IMR-90 (cell line): ENCODE data around the gene BNIP5. TPM values are rescaled to one million over a fixed set of nuclear protein-coding genes. Genes with fewer than 3 reads are reported as not detected.

Experiments used
- ATAC-seq: fragments of 200-7000 bp; cut with Tn5 transposase; 2 replicates; pipeline ENCODE4 v1.9.1; 2020; ENCODE audit warnings: low read depth, mild to moderate bottlenecking, moderate library complexity
- BruUV-seq: library from RNA; stranded (reverse); fragments of 400-500 nt; replicated peaks from 2 replicates; lab custom pipeline; 2021; lab: Mats Ljungman, UMichigan
- CTCF ChIA-PET: fragments of 300-600 bp; formaldehyde crosslinking; extraction: SDS; loops from one replicate; lab custom pipeline; 2021; ENCODE audit warnings: antibody characterized with exemption; lab: Yijun Ruan, JAX
- POLR2A ChIA-PET: fragments of 300-600 bp; sonication (Branson Sonifier 250); formaldehyde crosslinking; loops from one replicate; lab custom pipeline; 2022; ENCODE audit warnings: antibody characterized with exemption; ENCODE audit not compliant: unreplicated experiment; lab: Charles Lee
- DNase-seq: peaks from one replicate; pipeline ENCODE4 v3.0.0; 2013
- H2AFZ ChIP-seq: replicated peaks from 2 replicates; pipeline ENCODE3; 2013; ENCODE audit warnings: low read length, mild to moderate bottlenecking; ENCODE audit not compliant: poor library complexity
- H2AK5ac ChIP-seq: 2 replicates; pipeline ENCODE4 v1.6.1; 2013; ENCODE audit warnings: low read depth, low read length, inconsistent platforms
- H2AK9ac ChIP-seq: replicated peaks from 2 replicates; pipeline ENCODE3; 2013; ENCODE audit warnings: mild to moderate bottlenecking, low read depth, low read length, moderate library complexity; ENCODE audit not compliant: poor library complexity
- H2BK120ac ChIP-seq: 2 replicates; pipeline ENCODE4 v1.6.1; 2013; ENCODE audit warnings: low read depth, low read length, inconsistent platforms
- H2BK15ac ChIP-seq: 3 replicates; pipeline ENCODE4 v1.6.1; 2013; ENCODE audit warnings: low read depth, low read length, inconsistent platforms
- H2BK20ac ChIP-seq: 2 replicates; pipeline ENCODE4 v1.6.1; 2013; ENCODE audit warnings: low read depth, mild to moderate bottlenecking, inconsistent platforms, low read length, moderate library complexity
- H2BK5ac ChIP-seq: 2 replicates; pipeline ENCODE4 v1.6.1; 2013; ENCODE audit warnings: mild to moderate bottlenecking, low read depth, low read length, inconsistent platforms; ENCODE audit not compliant: poor library complexity, severe bottlenecking
- H3K14ac ChIP-seq: replicated peaks from 2 replicates; pipeline ENCODE4 v1.6.1; 2013; ENCODE audit warnings: low read depth, low read length, inconsistent platforms
- H3K18ac ChIP-seq: 2 replicates; pipeline ENCODE4 v1.6.1; 2013; ENCODE audit warnings: low read depth, low read length, control low read depth
- H3K23ac ChIP-seq: 2 replicates; pipeline ENCODE4 v1.6.1; 2013; ENCODE audit warnings: low read depth, low read length, inconsistent platforms
- H3K27ac ChIP-seq: 2 replicates; pipeline ENCODE4 v1.5.1; 2013; ENCODE audit warnings: mild to moderate bottlenecking, control low read depth, low read length; ENCODE audit not compliant: insufficient read depth
- H3K27me3 ChIP-seq: 2 replicates; pipeline ENCODE4 v1.6.1; 2013; ENCODE audit warnings: low read length; ENCODE audit not compliant: control insufficient read depth, insufficient read depth
- H3K36me3 ChIP-seq: 2 replicates; pipeline ENCODE4 v1.6.1; 2013; ENCODE audit warnings: low read length, mixed read lengths; ENCODE audit not compliant: control insufficient read depth, insufficient read depth
- H3K4ac ChIP-seq: 2 replicates; pipeline ENCODE4 v1.6.1; 2013; ENCODE audit warnings: low read depth, low read length, inconsistent platforms
- H3K4me1 ChIP-seq: 2 replicates; pipeline ENCODE4 v1.6.1; 2013; ENCODE audit warnings: low read length, mixed read lengths; ENCODE audit not compliant: control insufficient read depth, insufficient read depth
- H3K4me2 ChIP-seq: 2 replicates; pipeline ENCODE4 v1.6.1; 2013; ENCODE audit warnings: low read depth, mild to moderate bottlenecking, control low read depth, low read length, moderate library complexity
- H3K4me3 ChIP-seq: 2 replicates; pipeline ENCODE4 v1.5.1; 2013; ENCODE audit warnings: low read depth, mild to moderate bottlenecking, control low read depth, low read length, moderate library complexity; ENCODE audit not compliant: insufficient read depth
- H3K56ac ChIP-seq: 2 replicates; pipeline ENCODE4 v1.6.1; 2013; ENCODE audit warnings: low read length, inconsistent platforms; ENCODE audit not compliant: insufficient read depth; ENCODE audit errors: extremely low read depth
- H3K79me1 ChIP-seq, 2 experiments: 2 replicates each; pipeline ENCODE4 v1.6.1; 2013; ENCODE audit warnings: low read length in 2 of 2, inconsistent platforms in 1 of 2, low read depth in 1 of 2
- H3K9ac ChIP-seq: 2 replicates; pipeline ENCODE4 v1.6.1; 2013; ENCODE audit warnings: low read depth, low read length, control low read depth
- H3K9me1 ChIP-seq: 2 replicates; pipeline ENCODE4 v1.6.1; 2013; ENCODE audit warnings: low read length, inconsistent platforms; ENCODE audit not compliant: insufficient read depth
- H3K9me3 ChIP-seq: 2 replicates; pipeline ENCODE4 v1.6.1; 2013; ENCODE audit warnings: low read length; ENCODE audit not compliant: control insufficient read depth, insufficient read depth
- H4K20me1 ChIP-seq: 2 replicates; pipeline ENCODE4 v1.6.1; 2013; ENCODE audit warnings: low read length, inconsistent platforms; ENCODE audit not compliant: insufficient read depth
- H4K5ac ChIP-seq: 2 replicates; pipeline ENCODE4 v1.6.1; 2013; ENCODE audit warnings: mild to moderate bottlenecking, low read depth, low read length, control low read depth
- H4K8ac ChIP-seq, 2 experiments: 2 replicates each; pipeline ENCODE4 v1.6.1; 2013; ENCODE audit warnings: low read depth in 2 of 2, low read length in 2 of 2, control low read depth in 1 of 2, inconsistent platforms in 1 of 2
- H4K91ac ChIP-seq: 2 replicates; pipeline ENCODE4 v1.6.1; 2013; ENCODE audit warnings: low read depth, low read length, inconsistent platforms; ENCODE audit not compliant: insufficient read depth
- BHLHE40 ChIP-seq: fragments of 150-350 bp; IDR thresholded peaks from 2 replicates; pipeline ENCODE4 v1.6.1; 2016; ENCODE audit warnings: mild to moderate bottlenecking, low read depth, low read length
- CEBPB ChIP-seq: IDR thresholded peaks from 2 replicates; pipeline ENCODE4 v1.6.1; 2012; ENCODE audit warnings: low read depth, low read length, improper control_type of control experiment
- CHD1 ChIP-seq: IDR thresholded peaks from 2 replicates; pipeline ENCODE4 v1.6.1; 2012; ENCODE audit warnings: low read depth, low read length, improper control_type of control experiment
- ELK1 ChIP-seq: fragments of 150-350 bp; IDR thresholded peaks from 2 replicates; pipeline ENCODE4 v1.6.1; 2016; ENCODE audit warnings: low read depth, mild to moderate bottlenecking, low read length, moderate library complexity, borderline replicate concordance
- FOS ChIP-seq: fragments of 150-350 bp; IDR thresholded peaks from 2 replicates; pipeline ENCODE4 v1.6.1; 2016; ENCODE audit warnings: low read depth, low read length
- MAFK ChIP-seq: IDR thresholded peaks from 2 replicates; pipeline ENCODE4 v1.6.1; 2012; ENCODE audit warnings: low read depth, low read length, improper control_type of control experiment
- MAZ ChIP-seq: IDR thresholded peaks from 2 replicates; pipeline ENCODE4 v1.6.1; 2012; ENCODE audit warnings: low read depth, mild to moderate bottlenecking, low read length, improper control_type of control experiment, moderate library complexity, borderline replicate concordance
- POLR2A ChIP-seq: IDR thresholded peaks from 2 replicates; pipeline ENCODE4 v1.6.1; 2012; ENCODE audit warnings: mild to moderate bottlenecking, low read depth, low read length
- RAD21 ChIP-seq: IDR thresholded peaks from 2 replicates; pipeline ENCODE4 v1.6.1; 2012; ENCODE audit warnings: low read length, improper control_type of control experiment
- RCOR1 ChIP-seq: IDR thresholded peaks from 2 replicates; pipeline ENCODE4 v1.6.1; 2012; ENCODE audit warnings: mild to moderate bottlenecking, low read length, improper control_type of control experiment; ENCODE audit not compliant: insufficient replicate concordance
- SMC3 ChIP-seq: fragments of 150-350 bp; IDR thresholded peaks from 2 replicates; pipeline ENCODE4 v1.6.1; 2016; ENCODE audit warnings: low read depth, mild to moderate bottlenecking, antibody characterized with exemption, low read length, moderate library complexity
- WGBS, 2 experiments: methylation state at CpG; one replicate each; pipeline versions ENCODE4 v1.1.5 to v1.1.7; 2013; ENCODE audit warnings: missing lambda C conversion rate in 2 of 2; ENCODE audit not compliant: insufficient read length in 1 of 2; ENCODE audit errors: extremely low coverage in 2 of 2; 5-methylcytosine and 5-hydroxymethylcytosine counted together
- dilution Hi-C: fragments of 300-500 bp; cut with HindIII; formaldehyde crosslinking; loops from one replicate; pipeline ENCODE4 v1.14.3; 2018; ENCODE audit warnings: low sequenced_read_pairs; ENCODE audit not compliant: unreplicated experiment
- in situ Hi-C: fragments of 300-500 bp; cut with MboI; formaldehyde crosslinking; loops from 3 replicates; pipeline ENCODE4 v1.14.3; 2019; ENCODE audit warnings: low sequenced_read_pairs, inconsistent platforms, mixed read lengths
- intact Hi-C: fragments of 100-400 bp; cut with micrococcal nuclease; formaldehyde crosslinking; loops from 2 replicates; pipeline ENCODE4 v1.10.0; 2022
- polyA plus RNA-seq, 3 experiments: library from polyadenylated mRNA; depleted of rRNA; stranded (reverse); fragments of >200 nt; gene quantifications; 2 replicates each; pipeline ENCODE4 v1.2.3, GENCODE V29; 2012; ENCODE audit warnings: low replicate concordance in 1 of 3
- total RNA-seq: library from RNA; depleted of rRNA; stranded (reverse); fragments of >200 nt; gene quantifications from 2 replicates; pipeline ENCODE4 v1.2.3, GENCODE V29; 2012
- TF ChIP-seq, protein P1 (sequence below): fragments of 150-350 bp; IDR thresholded peaks from 2 replicates; pipeline ENCODE4 v1.6.1; 2017; ENCODE audit warnings: mild to moderate bottlenecking, antibody characterized with exemption, low read length, low read depth
- TF ChIP-seq, protein P2 (sequence below): conservative IDR thresholded peaks from 2 replicates; pipeline ENCODE4 v1.5.1; 2012; ENCODE audit warnings: mild to moderate bottlenecking, low read depth, low read length, improper control_type of control experiment

BNIP5 gene
- total and polyA plus RNA-seq, 2 of the 4 experiments (the other 2 are of a cell fraction), result not detected

- POLR2A ChIA-PET, result no interaction called here
- no peaks in the 10 kb centered on the region for H4K20me1 ChIP-seq
- H4K8ac ChIP-seq, result no peak overlapping the region
- BruUV-seq, result no TSS peak
- no peak overlapping the region for H3K4me3 ChIP-seq
- TF ChIP-seq MAFK, result no peak
- TF ChIP-seq, protein P1, sequence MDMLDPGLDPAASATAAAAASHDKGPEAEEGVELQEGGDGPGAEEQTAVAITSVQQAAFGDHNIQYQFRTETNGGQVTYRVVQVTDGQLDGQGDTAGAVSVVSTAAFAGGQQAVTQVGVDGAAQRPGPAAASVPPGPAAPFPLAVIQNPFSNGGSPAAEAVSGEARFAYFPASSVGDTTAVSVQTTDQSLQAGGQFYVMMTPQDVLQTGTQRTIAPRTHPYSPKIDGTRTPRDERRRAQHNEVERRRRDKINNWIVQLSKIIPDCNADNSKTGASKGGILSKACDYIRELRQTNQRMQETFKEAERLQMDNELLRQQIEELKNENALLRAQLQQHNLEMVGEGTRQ, result no peak
- TF ChIP-seq RCOR1, result no peak
- TF ChIP-seq FOS, result no peak
- TF ChIP-seq POLR2A, result no peak
- TF ChIP-seq CHD1, result no peak
- no peak for TF ChIP-seq SMC3
- TF ChIP-seq MAZ, result no peak
- no peak for TF ChIP-seq RAD21
- TF ChIP-seq ELK1, result no peak
- no peak for TF ChIP-seq CEBPB
- TF ChIP-seq, protein P2, sequence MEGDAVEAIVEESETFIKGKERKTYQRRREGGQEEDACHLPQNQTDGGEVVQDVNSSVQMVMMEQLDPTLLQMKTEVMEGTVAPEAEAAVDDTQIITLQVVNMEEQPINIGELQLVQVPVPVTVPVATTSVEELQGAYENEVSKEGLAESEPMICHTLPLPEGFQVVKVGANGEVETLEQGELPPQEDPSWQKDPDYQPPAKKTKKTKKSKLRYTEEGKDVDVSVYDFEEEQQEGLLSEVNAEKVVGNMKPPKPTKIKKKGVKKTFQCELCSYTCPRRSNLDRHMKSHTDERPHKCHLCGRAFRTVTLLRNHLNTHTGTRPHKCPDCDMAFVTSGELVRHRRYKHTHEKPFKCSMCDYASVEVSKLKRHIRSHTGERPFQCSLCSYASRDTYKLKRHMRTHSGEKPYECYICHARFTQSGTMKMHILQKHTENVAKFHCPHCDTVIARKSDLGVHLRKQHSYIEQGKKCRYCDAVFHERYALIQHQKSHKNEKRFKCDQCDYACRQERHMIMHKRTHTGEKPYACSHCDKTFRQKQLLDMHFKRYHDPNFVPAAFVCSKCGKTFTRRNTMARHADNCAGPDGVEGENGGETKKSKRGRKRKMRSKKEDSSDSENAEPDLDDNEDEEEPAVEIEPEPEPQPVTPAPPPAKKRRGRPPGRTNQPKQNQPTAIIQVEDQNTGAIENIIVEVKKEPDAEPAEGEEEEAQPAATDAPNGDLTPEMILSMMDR, result no peak
- no peak for TF ChIP-seq BHLHE40
- no peak overlapping the region for H2BK120ac ChIP-seq
- H2AFZ ChIP-seq, result no peak overlapping the region
- H4K91ac ChIP-seq, result no peak overlapping the region
- H3K9me3 ChIP-seq, result no peaks in the 10 kb centered on the region
- no peak overlapping the region for H3K27ac ChIP-seq
- no peak overlapping the region for H4K5ac ChIP-seq
- H3K56ac ChIP-seq, result no peak overlapping the region
- H2BK20ac ChIP-seq, result no peak overlapping the region
- H3K79me1 ChIP-seq, result no peaks in the 10 kb centered on the region
- no peaks in the 10 kb centered on the region for H3K4me1 ChIP-seq
- H3K9ac ChIP-seq, result no peak overlapping the region
- no peaks in the 10 kb centered on the region for H3K36me3 ChIP-seq
- no peak overlapping the region for H3K18ac ChIP-seq
- H3K14ac ChIP-seq, result no peak overlapping the region
- CTCF ChIA-PET, result no interaction called here
- intact Hi-C loops (no loop called here), in situ Hi-C loops (no loop called here), dilution Hi-C loops (no loop called here)
- no peak overlapping the region for H3K4ac ChIP-seq
- no peak overlapping the region for H3K23ac ChIP-seq
- no peaks in the 10 kb centered on the region for H3K9me1 ChIP-seq
- no peak overlapping the region for H2BK5ac ChIP-seq
- no peak overlapping the region for H2AK9ac ChIP-seq
- WGBS, 2 experiments, result 74% methylated on average over 6 of the region's 8 CpGs; no CpG with 5 or more reads in 1 of the 2 experiments
- H3K27me3 ChIP-seq, result peaks cover 35% of the 10 kb centered on the region
- no peak overlapping the region for H2AK5ac ChIP-seq
- ATAC-seq (no peak), DNase-seq (no peak)
- no peak overlapping the region for H2BK15ac ChIP-seq
- no peak overlapping the region for H3K4me2 ChIP-seq
Measured at GRCh38 chr6:36376742-36377141, 40.1 kb upstream of the BNIP5 start.
